Measurements from ENCODE around the gene SSBP3. TPM values are rescaled to one million over a fixed set of nuclear protein-coding genes. Genes with fewer than 3 reads are reported as not detected.

Gene SSBP3
- total and polyA plus RNA-seq, 2 of the 13 experiments (the other 11 are each of a cell fraction or from before 2014, with no cell fraction given): 8.5 to 17.6 TPM

DNA sequence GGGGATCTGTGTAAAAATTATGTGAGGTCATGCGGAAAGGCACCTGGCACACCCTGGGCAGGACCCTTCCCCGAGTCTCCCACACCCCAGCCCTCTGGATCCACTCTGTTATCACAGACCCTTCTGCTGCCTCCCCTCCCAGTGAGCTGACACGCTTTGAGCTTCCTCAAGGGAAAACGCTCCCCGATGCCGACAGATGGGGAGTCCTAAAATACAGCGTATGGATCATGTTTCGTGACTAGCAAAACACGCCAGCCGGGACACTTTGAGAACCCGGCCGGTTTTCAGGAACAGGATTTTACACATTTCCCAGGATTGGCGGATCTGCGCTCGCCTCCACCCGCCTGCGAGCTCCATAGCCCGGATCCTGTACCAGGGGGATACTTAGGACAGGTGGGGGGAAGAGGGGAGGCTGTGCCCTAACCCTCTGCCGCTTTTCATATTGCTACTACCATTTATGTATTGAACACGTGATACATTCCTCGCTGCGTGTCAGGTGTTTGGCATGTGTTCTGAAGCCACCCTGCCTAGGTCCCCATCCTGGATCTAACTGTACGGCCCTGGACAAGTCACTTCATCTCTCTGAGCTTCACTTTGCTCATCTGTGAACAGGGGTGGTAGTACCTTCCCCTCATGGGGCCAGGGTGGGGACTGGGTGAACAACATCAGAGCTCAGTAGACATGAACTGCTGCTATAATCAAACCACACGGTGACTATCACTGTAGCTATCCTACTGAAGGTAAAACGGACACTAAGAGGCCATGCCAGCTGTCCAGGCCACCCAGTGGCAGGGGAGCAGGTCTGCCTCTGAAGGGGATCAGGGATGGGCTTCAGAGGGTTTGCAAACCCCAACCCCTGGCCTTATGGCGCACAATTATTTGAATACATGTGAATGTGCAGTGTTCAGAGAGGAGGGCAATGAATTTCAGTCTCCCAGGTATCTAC lies 63.2 kb downstream of the SSBP3 start (continued):
- TF ChIP-seq, protein P1, sequence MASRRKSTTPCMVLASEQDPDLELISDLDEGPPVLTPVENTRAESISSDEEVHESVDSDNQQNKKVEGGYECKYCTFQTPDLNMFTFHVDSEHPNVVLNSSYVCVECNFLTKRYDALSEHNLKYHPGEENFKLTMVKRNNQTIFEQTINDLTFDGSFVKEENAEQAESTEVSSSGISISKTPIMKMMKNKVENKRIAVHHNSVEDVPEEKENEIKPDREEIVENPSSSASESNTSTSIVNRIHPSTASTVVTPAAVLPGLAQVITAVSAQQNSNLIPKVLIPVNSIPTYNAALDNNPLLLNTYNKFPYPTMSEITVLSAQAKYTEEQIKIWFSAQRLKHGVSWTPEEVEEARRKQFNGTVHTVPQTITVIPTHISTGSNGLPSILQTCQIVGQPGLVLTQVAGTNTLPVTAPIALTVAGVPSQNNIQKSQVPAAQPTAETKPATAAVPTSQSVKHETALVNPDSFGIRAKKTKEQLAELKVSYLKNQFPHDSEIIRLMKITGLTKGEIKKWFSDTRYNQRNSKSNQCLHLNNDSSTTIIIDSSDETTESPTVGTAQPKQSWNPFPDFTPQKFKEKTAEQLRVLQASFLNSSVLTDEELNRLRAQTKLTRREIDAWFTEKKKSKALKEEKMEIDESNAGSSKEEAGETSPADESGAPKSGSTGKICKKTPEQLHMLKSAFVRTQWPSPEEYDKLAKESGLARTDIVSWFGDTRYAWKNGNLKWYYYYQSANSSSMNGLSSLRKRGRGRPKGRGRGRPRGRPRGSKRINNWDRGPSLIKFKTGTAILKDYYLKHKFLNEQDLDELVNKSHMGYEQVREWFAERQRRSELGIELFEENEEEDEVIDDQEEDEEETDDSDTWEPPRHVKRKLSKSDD (CRISPR knock-in tag; IDR thresholded peaks at IDR 0.05; ENCODE audit: low read depth): no peak
- TF ChIP-seq, protein P2, sequence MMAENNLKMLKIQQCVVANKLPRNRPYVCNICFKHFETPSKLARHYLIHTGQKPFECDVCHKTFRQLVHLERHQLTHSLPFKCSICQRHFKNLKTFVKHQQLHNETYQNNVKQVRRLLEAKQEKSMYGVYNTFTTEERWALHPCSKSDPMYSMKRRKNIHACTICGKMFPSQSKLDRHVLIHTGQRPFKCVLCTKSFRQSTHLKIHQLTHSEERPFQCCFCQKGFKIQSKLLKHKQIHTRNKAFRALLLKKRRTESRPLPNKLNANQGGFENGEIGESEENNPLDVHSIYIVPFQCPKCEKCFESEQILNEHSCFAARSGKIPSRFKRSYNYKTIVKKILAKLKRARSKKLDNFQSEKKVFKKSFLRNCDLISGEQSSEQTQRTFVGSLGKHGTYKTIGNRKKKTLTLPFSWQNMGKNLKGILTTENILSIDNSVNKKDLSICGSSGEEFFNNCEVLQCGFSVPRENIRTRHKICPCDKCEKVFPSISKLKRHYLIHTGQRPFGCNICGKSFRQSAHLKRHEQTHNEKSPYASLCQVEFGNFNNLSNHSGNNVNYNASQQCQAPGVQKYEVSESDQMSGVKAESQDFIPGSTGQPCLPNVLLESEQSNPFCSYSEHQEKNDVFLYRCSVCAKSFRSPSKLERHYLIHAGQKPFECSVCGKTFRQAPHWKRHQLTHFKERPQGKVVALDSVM (CRISPR knock-in tag; IDR thresholded peaks at IDR 0.05): no peak

DNA sequence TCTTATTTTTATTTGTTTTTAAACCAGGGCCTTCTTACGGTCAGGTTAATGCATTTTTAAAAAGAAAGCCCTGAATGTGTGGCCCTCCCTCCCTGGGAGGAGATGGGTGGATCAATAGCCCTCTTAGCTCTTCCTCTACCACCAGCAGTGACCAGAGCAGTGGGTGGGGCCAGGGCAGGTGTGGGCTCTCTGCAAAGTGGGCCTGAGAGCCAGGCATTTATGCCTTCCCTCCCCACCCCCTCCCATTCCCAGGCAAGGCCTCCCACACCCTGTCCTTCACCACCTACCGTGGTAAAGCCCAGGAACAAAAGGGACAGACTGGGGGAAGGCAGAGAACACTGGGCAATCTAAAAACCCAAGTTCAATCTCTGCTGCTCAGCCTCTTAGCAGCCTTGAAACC lies 63.9 kb downstream of the SSBP3 start:
- WGBS (ENCODE audit: low lambda C conversion rate): 61% methylated on average over 2 of the region's 2 CpGs
- no peak overlapping the region for H3K4me2 ChIP-seq (ENCODE audit: low read depth, low read length)
- H4K20me1 ChIP-seq (ENCODE audit: insufficient read depth, low read length): no peaks in the 10 kb centered on the region
- intact Hi-C loops (cut with micrococcal nuclease; ENCODE audit: unreplicated experiment): no loop called here
- no peaks in the 10 kb centered on the region for H3K9me3 ChIP-seq (ENCODE audit: low read length)
- no peak overlapping the region for H3K27ac ChIP-seq (ENCODE audit: extremely low read length, insufficient read depth, low read length)
- ChIA-PET CTCF (ENCODE audit: low intra/inter-chr PET ratio, low total read pairs) (no interaction called here), POLR2A (no interaction called here)
- DNase-seq (ENCODE audit: low spot score): no peak
- no peaks in the 10 kb centered on the region for H3K27me3 ChIP-seq (ENCODE audit: control insufficient read depth in 1 of 2, insufficient read depth in 2 of 2, low read length in 2 of 2)
- H3K79me2 ChIP-seq (ENCODE audit: insufficient read depth, low read length): no peaks in the 10 kb centered on the region
- H3K36me3 ChIP-seq (replicated peaks in 1 of 2; ENCODE audit: control insufficient read depth in 1 of 2, insufficient read depth in 2 of 2, low read length in 2 of 2): no peaks in the 10 kb centered on the region; a peak in 3 of 5 replicates
- in situ Hi-C loops (cut with HindIII; ENCODE audit: extremely low pct_ligation_motif_present, low pct_unique_long_range_greater_than_20kb): no loop called here
- no peak for FAIRE-seq
- H3K4me3 ChIP-seq (replicated peaks in 1 of 3; ENCODE audit: insufficient read depth in 1 of 3, low read depth in 2 of 3, low read length in 3 of 3): no peak overlapping the region
- no TSS peak for BruUV-seq (replicated peaks)
- ATAC-seq: no peak; the same call in 2 of the 3 replicates
- H3K4me1 ChIP-seq (ENCODE audit: insufficient read depth, low read length): peaks cover 14% of the 10 kb centered on the region
- TF ChIP-seq ZNF17 (CRISPR knock-in tag; IDR thresholded peaks at IDR 0.05) (no peak), GATAD2A (CRISPR knock-in tag; IDR thresholded peaks at IDR 0.05) (no peak), HMG20A (CRISPR knock-in tag; IDR thresholded peaks at IDR 0.05; ENCODE audit: borderline replicate concordance) (no peak), ZBTB7A (CRISPR knock-in tag; IDR thresholded peaks at IDR 0.05) (no peak), ZNF672 (CRISPR knock-in tag; IDR thresholded peaks at IDR 0.05) (no peak), MZF1 (CRISPR knock-in tag; IDR thresholded peaks at IDR 0.05; ENCODE audit: borderline replicate concordance) (no peak), ZNF251 (CRISPR knock-in tag; IDR thresholded peaks at IDR 0.05) (no peak), RXRB (CRISPR knock-in tag; IDR thresholded peaks at IDR 0.05; ENCODE audit: borderline replicate concordance) (no peak), SP4 (CRISPR knock-in tag; IDR thresholded peaks at IDR 0.05) (no peak)
- TF ChIP-seq, protein P3, sequence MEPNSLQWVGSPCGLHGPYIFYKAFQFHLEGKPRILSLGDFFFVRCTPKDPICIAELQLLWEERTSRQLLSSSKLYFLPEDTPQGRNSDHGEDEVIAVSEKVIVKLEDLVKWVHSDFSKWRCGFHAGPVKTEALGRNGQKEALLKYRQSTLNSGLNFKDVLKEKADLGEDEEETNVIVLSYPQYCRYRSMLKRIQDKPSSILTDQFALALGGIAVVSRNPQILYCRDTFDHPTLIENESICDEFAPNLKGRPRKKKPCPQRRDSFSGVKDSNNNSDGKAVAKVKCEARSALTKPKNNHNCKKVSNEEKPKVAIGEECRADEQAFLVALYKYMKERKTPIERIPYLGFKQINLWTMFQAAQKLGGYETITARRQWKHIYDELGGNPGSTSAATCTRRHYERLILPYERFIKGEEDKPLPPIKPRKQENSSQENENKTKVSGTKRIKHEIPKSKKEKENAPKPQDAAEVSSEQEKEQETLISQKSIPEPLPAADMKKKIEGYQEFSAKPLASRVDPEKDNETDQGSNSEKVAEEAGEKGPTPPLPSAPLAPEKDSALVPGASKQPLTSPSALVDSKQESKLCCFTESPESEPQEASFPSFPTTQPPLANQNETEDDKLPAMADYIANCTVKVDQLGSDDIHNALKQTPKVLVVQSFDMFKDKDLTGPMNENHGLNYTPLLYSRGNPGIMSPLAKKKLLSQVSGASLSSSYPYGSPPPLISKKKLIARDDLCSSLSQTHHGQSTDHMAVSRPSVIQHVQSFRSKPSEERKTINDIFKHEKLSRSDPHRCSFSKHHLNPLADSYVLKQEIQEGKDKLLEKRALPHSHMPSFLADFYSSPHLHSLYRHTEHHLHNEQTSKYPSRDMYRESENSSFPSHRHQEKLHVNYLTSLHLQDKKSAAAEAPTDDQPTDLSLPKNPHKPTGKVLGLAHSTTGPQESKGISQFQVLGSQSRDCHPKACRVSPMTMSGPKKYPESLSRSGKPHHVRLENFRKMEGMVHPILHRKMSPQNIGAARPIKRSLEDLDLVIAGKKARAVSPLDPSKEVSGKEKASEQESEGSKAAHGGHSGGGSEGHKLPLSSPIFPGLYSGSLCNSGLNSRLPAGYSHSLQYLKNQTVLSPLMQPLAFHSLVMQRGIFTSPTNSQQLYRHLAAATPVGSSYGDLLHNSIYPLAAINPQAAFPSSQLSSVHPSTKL (CRISPR knock-in tag; IDR thresholded peaks at IDR 0.05): no peak
- TF ChIP-seq, protein P4, sequence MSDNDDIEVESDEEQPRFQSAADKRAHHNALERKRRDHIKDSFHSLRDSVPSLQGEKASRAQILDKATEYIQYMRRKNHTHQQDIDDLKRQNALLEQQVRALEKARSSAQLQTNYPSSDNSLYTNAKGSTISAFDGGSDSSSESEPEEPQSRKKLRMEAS (IDR thresholded peaks at IDR 0.05): no peak
- no peak overlapping the region for H2AFZ ChIP-seq (ENCODE audit: low read length)
- H3K9ac ChIP-seq (ENCODE audit: insufficient read depth, low read depth, low read length): no peak overlapping the region
